Stimulated activated CD4-positive, alpha-beta T cell treated with anti-CD3 and anti-CD28 coated beads, Interleukin-12 subunit alpha, Interleukin-12 subunit beta, amount 100 ng/mL, for 4 hours (primary cell): ENCODE data around the gene RASA4.
"Not testable (repeated sequence)": the region's sequence is repeated elsewhere in the genome, so short reads cannot be mapped to it uniquely, and the experiment has no call there.

ENCODE experiments used
- DNase-seq: peaks from one replicate; pipeline ENCODE4 v3.0.0-alpha.2; 2020

Gene RASA4

DNA sequence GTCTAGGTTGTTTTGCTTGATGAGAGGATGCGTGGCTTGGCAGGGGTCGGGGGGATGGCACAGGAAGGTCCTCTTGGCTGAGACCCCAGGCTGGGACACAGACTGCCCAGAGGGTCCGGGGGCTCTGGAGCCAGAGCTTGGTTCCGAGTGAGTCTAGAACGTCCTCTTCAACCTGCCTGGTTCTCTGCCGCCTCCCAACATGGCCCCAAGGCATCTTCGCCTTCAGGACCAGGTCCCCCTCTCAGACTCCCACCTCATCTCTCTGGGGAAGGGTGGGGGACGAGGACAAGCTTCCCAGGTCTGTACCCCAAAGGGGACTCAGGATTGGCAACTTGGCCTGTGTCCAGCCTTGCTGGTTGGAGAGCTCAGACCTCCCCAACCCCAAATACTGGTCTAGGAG, 74.5 kb downstream of the RASA4 start:
- DNase-seq, result not testable (repeated sequence)

GRCh38 chr7:102540604-102541003, 76.0 kb downstream of the RASA4 start:
- DNase-seq, result not testable (repeated sequence)

GRCh38 chr7:102535062-102535615, 81.4 kb downstream of the RASA4 start:
- not testable (repeated sequence) for DNase-seq

GRCh38 chr7:102532127-102532526, 84.4 kb downstream of the RASA4 start:
- DNase-seq, result not testable (repeated sequence)

DNA sequence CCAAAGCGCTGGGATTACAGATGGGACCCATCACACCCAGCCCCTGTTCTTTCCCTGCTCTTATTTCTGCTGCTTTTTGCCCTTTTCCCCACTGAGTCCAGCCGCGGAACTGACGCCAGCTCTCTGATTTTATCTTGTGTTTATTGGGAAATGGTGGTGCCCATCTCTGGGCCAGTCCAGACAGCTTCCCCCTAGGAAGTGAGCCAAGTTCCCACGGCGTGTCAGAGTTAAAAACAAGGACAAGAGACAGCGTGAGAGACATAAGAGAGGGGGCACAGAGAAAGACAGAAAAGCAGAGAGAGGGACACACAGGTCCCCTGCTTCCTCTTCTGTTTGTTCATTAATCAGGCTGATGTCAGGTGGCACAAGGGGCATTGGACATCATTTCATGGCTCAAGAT, 85.0 kb downstream of the RASA4 start:
- not testable (repeated sequence) for DNase-seq

DNA sequence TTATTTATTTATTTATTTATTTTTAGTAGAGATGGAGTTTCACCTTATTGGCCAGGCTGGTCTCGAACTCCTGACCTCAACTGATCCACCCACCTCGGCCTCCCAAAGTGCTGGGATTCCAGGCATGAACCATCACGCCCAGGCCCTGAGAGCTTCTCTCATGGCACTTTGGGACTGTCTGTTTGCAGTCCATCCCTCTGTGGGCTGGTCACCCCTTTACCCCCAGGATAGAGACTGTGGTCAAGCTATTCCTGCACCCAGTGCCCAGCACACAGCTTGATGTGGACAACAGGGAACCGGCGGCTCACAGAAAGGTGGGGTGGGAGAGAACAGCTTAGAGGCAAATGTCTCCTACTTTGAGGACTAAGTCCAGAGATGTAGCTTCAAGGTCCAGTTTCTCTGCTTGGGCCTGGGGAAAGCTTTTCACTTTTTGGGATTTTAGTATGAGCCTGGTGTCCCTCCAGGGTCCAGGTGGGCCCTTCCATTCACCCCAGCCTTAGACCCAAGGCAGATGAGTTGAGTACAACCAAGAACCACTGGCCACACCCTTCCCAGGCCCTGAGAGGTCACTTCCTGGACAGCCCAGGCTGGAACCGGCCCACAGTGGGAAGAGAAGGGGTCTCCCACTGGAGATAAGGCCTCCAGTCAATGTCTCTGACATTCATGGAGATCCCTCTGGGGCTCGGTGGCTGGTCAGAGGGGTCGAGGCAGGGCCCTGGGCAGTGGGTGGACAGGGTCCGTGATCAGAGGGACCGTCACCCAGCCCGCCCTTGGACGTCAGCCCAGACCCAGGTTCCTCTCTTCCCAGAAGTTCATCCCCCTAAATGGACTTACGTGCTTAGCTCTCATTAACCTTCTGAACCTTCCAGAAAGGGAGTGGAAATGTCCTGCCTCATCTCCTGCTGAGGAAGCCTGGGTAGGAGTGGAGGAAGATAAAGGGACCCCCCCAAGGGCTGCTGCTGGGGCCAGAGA, 88.4 kb downstream of the RASA4 start:
- not testable (repeated sequence) for DNase-seq

GRCh38 chr7:102527182-102527581, 89.4 kb downstream of the RASA4 start:
- not testable (repeated sequence) for DNase-seq

- DNase-seq, result not testable (repeated sequence)
These were observed 91.8 kb downstream of the RASA4 start for GRCh38 chr7:102524803-102525202.
